ENCODE data around the gene GINS1. TPM values are rescaled to one million over a fixed set of nuclear protein-coding genes. Genes with fewer than 3 reads are reported as not detected.

Gene GINS1
- polyA plus RNA-seq, 1 of the 3 experiments (the other 2 are of a cell fraction) = 5.1 TPM

DNA sequence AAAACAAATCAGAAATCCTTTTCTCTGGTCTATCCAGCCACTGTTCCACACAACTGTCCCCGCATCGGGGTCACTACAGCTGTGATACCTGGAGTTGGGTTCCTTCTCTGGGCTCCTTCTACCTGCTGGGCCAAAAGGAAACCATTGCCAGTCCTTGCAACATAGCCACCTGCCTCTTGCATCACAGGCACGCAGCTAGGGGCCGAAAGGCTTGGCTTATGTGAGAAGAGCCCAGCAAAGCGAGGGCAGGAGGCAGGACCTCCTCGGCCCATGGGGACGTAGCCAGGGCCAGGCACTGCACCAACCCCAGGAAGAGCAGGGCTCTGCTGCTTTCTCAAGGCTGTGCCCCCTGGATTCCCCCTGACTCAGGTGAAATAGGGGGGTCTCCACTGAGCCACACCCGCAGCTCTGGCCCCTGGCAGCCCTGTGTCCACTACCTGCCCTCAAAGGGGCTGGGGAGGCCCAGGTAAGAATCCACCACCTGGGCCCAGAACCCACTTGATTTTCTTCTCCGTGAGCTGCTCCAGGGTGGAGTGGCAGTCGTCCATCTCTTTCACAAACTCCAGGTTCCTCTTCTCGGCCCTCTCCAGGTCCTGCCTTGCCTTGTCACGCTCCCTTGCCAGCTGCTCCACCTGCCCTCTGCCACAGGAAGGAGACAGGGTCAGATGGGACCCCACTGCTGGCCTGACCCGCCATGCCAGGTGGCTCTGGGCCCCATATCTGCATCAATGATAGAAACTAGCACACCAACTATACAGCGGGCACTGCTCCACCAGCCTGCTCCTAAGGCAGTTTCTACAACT lies 88.9 kb downstream of the GINS1 start:
- no peaks in the 10 kb centered on the region for H3F3A ChIP-seq (replicated peaks; ENCODE audit: insufficient read depth)
- no peak overlapping the region for H2AFZ ChIP-seq (ENCODE audit: low read depth)
- CTCF ChIA-PET = interaction anchor here (0.6 kb wide), 1 partner anchor 82 kb away, joined by 3 read pairs; no protein-coding TSS in a partner anchor
- no peak overlapping the region for H3K4me2 ChIP-seq
- TF ChIP-seq RXRA (IDR thresholded peaks at IDR 0.05; ENCODE audit: borderline replicate concordance, low read depth) (no peak), TAF1 (IDR thresholded peaks at IDR 0.05; ENCODE audit: borderline replicate concordance, low read depth, low read length) (no peak), EP300 (IDR thresholded peaks at IDR 0.05; ENCODE audit: borderline replicate concordance in 1 of 2, low read depth in 1 of 2, low read length in 1 of 2) (no peak), RAD21 (IDR thresholded peaks at IDR 0.05; ENCODE audit: low read length) (no peak), FOSL2 (IDR thresholded peaks at IDR 0.05; ENCODE audit: borderline replicate concordance, low read depth) (no peak), SMC3 (IDR thresholded peaks at IDR 0.05; ENCODE audit: low read depth, low read length) (no peak), RCOR1 (IDR thresholded peaks at IDR 0.05; ENCODE audit: low read length) (no peak), ELF1 (IDR thresholded peaks at IDR 0.05) (no peak), POLR2AphosphoS5 (IDR thresholded peaks at IDR 0.05; ENCODE audit: low read depth, low read length) (no peak)
- TF ChIP-seq, protein P1, sequence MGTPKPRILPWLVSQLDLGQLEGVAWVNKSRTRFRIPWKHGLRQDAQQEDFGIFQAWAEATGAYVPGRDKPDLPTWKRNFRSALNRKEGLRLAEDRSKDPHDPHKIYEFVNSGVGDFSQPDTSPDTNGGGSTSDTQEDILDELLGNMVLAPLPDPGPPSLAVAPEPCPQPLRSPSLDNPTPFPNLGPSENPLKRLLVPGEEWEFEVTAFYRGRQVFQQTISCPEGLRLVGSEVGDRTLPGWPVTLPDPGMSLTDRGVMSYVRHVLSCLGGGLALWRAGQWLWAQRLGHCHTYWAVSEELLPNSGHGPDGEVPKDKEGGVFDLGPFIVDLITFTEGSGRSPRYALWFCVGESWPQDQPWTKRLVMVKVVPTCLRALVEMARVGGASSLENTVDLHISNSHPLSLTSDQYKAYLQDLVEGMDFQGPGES (IDR thresholded peaks at IDR 0.05; ENCODE audit: low read depth, low read length) = no peak
- TF ChIP-seq, protein P2, sequence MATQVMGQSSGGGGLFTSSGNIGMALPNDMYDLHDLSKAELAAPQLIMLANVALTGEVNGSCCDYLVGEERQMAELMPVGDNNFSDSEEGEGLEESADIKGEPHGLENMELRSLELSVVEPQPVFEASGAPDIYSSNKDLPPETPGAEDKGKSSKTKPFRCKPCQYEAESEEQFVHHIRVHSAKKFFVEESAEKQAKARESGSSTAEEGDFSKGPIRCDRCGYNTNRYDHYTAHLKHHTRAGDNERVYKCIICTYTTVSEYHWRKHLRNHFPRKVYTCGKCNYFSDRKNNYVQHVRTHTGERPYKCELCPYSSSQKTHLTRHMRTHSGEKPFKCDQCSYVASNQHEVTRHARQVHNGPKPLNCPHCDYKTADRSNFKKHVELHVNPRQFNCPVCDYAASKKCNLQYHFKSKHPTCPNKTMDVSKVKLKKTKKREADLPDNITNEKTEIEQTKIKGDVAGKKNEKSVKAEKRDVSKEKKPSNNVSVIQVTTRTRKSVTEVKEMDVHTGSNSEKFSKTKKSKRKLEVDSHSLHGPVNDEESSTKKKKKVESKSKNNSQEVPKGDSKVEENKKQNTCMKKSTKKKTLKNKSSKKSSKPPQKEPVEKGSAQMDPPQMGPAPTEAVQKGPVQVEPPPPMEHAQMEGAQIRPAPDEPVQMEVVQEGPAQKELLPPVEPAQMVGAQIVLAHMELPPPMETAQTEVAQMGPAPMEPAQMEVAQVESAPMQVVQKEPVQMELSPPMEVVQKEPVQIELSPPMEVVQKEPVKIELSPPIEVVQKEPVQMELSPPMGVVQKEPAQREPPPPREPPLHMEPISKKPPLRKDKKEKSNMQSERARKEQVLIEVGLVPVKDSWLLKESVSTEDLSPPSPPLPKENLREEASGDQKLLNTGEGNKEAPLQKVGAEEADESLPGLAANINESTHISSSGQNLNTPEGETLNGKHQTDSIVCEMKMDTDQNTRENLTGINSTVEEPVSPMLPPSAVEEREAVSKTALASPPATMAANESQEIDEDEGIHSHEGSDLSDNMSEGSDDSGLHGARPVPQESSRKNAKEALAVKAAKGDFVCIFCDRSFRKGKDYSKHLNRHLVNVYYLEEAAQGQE (IDR thresholded peaks at IDR 0.05; ENCODE audit: low read depth, low read length) = no peak
- DNase-seq = no peak
- no peak overlapping the region for H3K27ac ChIP-seq (ENCODE audit: low read depth in 2 of 2, low read length in 1 of 2)
- peaks cover 0 to 6% of the 10 kb centered on the region in 2 experiments; a peak in 1 of 4 replicates for H3K4me1 ChIP-seq (ENCODE audit: control insufficient read depth in 1 of 2, insufficient read depth in 2 of 2, low read depth in 1 of 2, low read length in 1 of 2)
- peaks cover 0 to 10% of the 10 kb centered on the region in 2 experiments for H3K36me3 ChIP-seq (replicated peaks in 1 of 2; ENCODE audit: control insufficient read depth in 1 of 2, insufficient read depth in 2 of 2, low read length in 1 of 2)
- H3K27me3 ChIP-seq (ENCODE audit: insufficient read depth) = no peaks in the 10 kb centered on the region
- no peak overlapping the region for H3K4me3 ChIP-seq (ENCODE audit: low read depth in 2 of 2, low read length in 1 of 2)
- no peak overlapping the region for H3K9ac ChIP-seq
- POLR2A ChIA-PET = interaction anchor here (0.9 to 1.4 kb wide), 2 partner anchors 11 to 88 kb away, joined by 3 read pairs; no protein-coding TSS in a partner anchor
- no peaks in the 10 kb centered on the region for H3K9me3 ChIP-seq
- WGBS (ENCODE audit: low lambda C conversion rate) = 94% methylated on average over 7 of the region's 14 CpGs
- no peaks in the 10 kb centered on the region for H4K20me1 ChIP-seq (ENCODE audit: insufficient read depth)
- no peaks in the 10 kb centered on the region for H3K9me2 ChIP-seq
- no peaks in the 10 kb centered on the region for H3K79me2 ChIP-seq (ENCODE audit: insufficient read depth)
